Measurements from ENCODE around the gene LTBP1.

LTBP1 gene

DNA sequence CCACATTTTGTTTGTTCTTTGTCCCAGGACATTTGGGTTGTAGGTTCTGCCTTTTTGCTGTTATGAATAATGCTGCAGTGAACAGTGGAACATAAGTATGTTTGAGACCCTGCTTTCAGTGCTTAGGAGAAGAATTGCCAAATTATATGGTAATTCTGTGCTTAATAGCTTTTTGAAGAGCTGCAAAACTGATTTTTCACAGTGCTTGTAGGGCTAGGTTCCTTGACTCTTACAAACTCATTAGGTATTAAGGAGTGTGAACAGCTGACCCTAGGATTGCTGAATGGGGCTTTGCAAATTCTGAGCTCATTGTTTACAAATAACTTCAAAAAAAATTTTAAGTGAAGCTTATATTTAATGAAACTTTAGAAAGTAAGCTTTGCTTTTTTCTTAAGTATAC is 154.2 kb downstream of the LTBP1 start:
- no peak overlapping the region for H3K4me3 ChIP-seq
- no peaks in the 10 kb centered on the region for H3K27me3 ChIP-seq
- H3K4me1 ChIP-seq, result 0 out of 2 replicates have a peak, but pooled peaks cover 6% of the 10 kb centered on the region
- no peak for TF ChIP-seq Cebpa-rat (IDR thresholded peaks at IDR 0.05)
- H3K9ac ChIP-seq, result no peak overlapping the region
- no peaks in the 10 kb centered on the region for H3K36me3 ChIP-seq
- H3K27ac ChIP-seq, result no peak overlapping the region
- no peaks in the 10 kb centered on the region for H3K9me3 ChIP-seq
- no peak overlapping the region for H3K4me2 ChIP-seq
- H4K20me1 ChIP-seq, result no peaks in the 10 kb centered on the region

DNA sequence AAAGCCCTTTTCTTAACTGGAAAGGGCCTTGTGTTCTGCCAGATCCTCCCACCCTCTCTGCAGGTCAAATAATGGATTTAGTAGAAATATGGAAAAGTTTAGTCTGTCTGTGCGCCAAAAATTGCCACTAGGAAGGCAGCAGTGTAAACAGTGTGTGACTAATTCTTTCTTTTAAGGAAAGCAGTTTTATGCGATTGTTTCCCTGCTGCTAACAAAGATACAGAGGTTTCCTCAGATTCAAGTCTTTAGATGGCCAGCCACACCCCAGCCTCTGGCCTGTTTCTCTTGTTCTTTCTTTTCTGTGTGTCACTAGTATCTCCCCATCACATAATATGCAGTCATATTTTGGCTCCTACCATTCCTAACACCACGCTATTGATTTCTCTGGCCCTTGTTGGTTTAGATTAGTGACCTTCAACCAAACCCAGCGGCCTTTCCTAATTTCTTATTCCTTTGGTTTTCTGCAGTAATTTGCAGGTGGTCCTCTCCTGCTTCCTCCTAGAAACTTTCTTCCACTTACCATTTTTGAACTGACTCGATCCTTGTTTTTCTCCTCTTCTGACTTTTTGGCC is 157.4 kb downstream of the LTBP1 start:
- Histone ChIP-seq H3K36me3 (no peaks in the 10 kb centered on the region), H3K4me1 (0 out of 2 replicates have a peak, but pooled peaks cover 6% of the 10 kb centered on the region), H3K9me3 (no peaks in the 10 kb centered on the region), H4K20me1 (no peaks in the 10 kb centered on the region), H3K27ac (no peak overlapping the region), H3K9ac (no peak overlapping the region), H3K4me3 (no peak overlapping the region), H3K4me2 (no peak overlapping the region), H3K27me3 (no peaks in the 10 kb centered on the region)
- no peak for TF ChIP-seq Cebpa-rat (IDR thresholded peaks at IDR 0.05)

DNA sequence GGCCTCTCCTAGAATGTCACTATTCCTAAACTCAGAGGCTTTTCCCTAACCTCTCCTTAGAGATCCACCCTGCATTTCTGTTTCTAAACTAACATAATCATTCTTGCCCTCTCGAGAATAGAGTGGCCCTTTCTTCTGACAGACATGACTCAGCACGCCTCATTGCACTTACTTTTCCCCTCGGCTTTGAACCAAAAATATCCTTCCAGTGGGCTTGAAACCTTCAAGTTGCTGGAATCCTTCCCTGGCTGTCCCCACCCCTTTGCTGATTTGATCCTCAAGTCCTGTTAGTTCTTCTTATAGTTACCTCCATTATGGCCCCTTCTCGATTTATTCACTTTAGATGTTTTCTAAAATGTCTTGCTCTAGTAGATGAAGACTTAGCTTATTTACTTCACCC is 158.0 kb downstream of the LTBP1 start:
- TF ChIP-seq Cebpa-rat (IDR thresholded peaks at IDR 0.05), result no peak
- H3K27me3 ChIP-seq, result no peaks in the 10 kb centered on the region
- H3K9me3 ChIP-seq, result no peaks in the 10 kb centered on the region
- no peak overlapping the region for H3K4me3 ChIP-seq
- no peak overlapping the region for H3K4me2 ChIP-seq
- H4K20me1 ChIP-seq, result no peaks in the 10 kb centered on the region
- 0 out of 2 replicates have a peak, but pooled peaks cover 6% of the 10 kb centered on the region for H3K4me1 ChIP-seq
- H3K9ac ChIP-seq, result no peak overlapping the region
- H3K36me3 ChIP-seq, result no peaks in the 10 kb centered on the region
- H3K27ac ChIP-seq, result no peak overlapping the region

DNA sequence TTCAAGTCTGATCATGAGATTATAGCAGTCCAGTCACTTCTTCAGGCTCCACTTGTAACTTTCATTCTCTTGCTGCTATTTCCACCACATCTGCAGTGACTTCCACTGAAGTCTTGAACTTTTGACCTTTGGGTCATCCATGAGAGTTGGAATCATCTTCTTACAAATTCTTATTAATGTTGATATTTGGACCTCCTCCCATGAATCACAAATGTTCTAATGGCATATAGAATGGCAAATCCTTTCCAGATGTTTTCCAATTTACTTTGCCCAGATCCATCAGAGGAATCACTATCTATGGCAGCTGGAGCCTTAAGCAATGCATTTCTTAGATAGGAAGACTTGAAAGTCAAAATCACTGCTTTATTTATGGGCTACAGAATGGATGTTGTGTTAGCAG is 159.4 kb downstream of the LTBP1 start:
- TF ChIP-seq Cebpa-rat (IDR thresholded peaks at IDR 0.05), result no peak
- Histone ChIP-seq H3K36me3 (no peaks in the 10 kb centered on the region), H3K9ac (no peak overlapping the region), H3K27ac (no peak overlapping the region), H4K20me1 (no peaks in the 10 kb centered on the region), H3K4me2 (no peak overlapping the region), H3K4me3 (no peak overlapping the region), H3K9me3 (no peaks in the 10 kb centered on the region), H3K4me1 (0 out of 2 replicates have a peak, but pooled peaks cover 6% of the 10 kb centered on the region), H3K27me3 (no peaks in the 10 kb centered on the region; the same call in 1 of the 2 replicates)

DNA sequence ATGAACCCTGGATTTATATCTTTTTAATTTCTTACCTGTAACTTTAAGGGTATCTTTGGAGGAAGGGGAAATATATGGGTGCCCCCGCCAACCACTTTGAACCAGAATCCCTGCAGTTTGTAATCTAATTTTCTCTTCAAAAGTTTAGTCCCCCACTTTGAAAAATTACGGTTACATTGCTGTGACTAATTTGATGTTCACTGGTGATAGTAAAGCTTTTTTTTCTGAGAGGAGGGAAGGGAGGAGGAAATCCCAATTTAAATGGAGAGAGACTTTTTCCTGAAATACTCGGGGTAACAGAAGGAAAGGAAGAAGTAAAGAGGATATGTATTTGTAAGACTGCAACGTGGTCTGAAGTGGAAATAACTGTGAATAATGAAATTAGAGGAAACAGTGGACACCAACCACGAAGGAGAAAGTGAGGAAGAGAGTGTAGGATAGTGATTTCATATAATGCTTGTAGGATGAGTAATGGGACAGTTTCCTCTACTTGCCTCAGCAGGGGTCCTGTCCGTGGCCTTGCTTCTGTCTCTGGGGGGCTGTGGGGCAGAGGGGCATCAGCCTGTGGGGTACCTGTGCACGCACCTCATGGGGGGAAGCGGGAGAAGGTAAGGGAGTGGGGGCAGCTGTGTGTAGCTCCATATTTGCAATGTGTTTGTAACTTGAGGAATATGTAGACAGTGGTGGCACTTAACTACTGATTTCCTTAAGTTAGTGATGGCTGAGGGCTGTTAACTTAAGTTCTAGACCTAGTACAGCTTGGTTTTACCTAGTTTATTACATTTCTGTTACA is 161.1 kb downstream of the LTBP1 start:
- Histone ChIP-seq H3K27me3 (no peaks in the 10 kb centered on the region; the same call in 1 of the 2 replicates), H3K36me3 (no peaks in the 10 kb centered on the region), H3K27ac (no peak overlapping the region), H3K4me1 (0 out of 2 replicates have a peak, but pooled peaks cover 6% of the 10 kb centered on the region), H3K9me3 (no peaks in the 10 kb centered on the region), H3K4me3 (no peak overlapping the region), H4K20me1 (no peaks in the 10 kb centered on the region), H3K4me2 (no peak overlapping the region), H3K9ac (no peak overlapping the region)
- TF ChIP-seq Cebpa-rat (IDR thresholded peaks at IDR 0.05), result no peak

DNA sequence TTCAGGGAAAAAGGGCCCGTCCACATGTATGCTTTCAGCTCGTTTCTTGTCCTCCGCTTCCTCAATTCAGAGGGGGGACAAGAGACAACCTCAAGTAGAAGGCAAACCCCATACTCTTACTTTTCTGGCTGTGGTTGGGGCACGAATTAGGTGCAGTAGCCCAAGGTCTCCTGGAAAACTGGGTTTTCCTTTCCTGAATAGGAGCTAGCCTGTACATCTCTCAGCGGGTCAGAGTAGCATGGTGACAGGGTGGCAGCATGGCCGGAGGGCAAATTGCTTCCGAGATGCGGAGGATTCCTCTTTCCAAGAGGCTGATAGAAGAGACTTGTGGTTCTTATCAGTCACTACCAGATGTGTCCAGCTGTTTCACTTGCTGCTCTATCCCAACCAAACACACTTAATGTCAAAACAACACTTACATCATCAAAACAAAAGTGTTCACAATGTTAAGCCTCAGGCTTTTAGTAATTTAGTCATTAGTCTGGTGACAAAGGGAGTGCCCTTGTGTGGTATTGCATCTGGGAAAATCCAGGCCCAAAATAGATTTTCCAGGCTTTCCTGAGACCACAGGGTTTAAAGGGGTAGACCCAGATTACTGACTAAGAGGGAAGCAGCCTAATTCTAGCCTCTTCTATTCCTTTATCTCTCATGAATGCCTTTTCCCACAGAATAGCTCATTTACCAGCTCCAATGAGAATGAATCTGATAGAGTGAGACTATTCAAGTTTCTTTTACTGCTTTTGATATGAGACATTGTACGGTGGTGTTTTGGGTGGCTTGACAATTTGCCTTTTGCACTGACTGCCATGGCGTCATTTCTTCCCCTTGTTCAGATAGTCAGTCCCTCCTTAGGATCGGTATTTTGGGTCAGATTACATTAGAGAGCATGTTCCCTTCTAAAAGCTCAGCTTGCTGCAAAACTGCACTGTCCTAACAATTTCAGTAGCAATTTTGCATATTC is 162.0 kb downstream of the LTBP1 start:
- Histone ChIP-seq H3K4me3 (no peak overlapping the region), H3K36me3 (no peaks in the 10 kb centered on the region), H3K9me3 (no peaks in the 10 kb centered on the region), H3K9ac (no peak overlapping the region), H3K4me2 (no peak overlapping the region), H3K4me1 (0 out of 2 replicates have a peak, but pooled peaks cover 6% of the 10 kb centered on the region), H4K20me1 (no peaks in the 10 kb centered on the region), H3K27ac (no peak overlapping the region), H3K27me3 (no peaks in the 10 kb centered on the region; the same call in 1 of the 2 replicates)
- TF ChIP-seq Cebpa-rat (IDR thresholded peaks at IDR 0.05), result no peak

DNA sequence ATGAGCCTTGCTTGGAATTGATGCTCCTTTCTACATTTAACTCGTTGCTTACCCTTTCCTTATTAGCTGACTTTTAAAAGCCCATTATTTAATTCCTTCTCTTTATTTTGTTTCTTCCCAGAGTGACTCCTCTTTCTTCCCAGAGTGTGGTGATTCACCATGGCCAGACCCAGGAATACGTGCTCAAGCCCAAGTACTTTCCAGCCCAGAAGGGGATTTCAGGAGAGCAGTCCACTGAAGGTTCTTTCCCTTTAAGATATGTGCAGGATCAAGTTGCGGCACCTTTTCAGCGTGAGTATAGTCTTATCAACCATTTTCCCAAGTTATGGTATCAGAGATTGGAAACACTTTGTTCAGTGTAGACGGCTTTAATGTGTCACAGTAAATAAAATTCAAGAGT is 163.7 kb downstream of the LTBP1 start:
- Histone ChIP-seq H3K4me3 (no peak overlapping the region), H3K27ac (no peak overlapping the region), H4K20me1 (no peaks in the 10 kb centered on the region)

DNA sequence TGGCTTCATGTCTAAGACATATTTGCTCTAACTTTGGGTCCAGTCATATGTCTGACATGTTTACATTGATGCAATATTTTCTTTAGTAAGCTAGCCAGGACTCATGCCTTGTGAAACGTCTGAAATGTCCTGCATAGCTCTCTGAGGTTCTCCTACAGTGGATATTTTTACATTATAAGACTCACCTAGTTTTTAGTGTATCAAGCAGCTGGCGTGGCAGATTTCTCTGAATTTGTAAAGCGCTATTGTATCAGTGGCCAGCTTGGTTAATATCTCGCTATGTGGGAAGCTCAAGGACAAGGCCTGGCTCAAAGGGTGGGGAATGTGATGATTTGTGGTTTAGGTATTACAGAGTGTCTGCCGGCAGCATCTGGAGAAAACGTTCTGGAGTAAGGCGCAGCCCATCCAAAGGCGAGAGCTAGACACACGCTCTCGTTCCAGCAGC is 164.3 kb downstream of the LTBP1 start:
- no peak for TF ChIP-seq Cebpa-rat (IDR thresholded peaks at IDR 0.05)
- Histone ChIP-seq H3K36me3 (no peaks in the 10 kb centered on the region), H3K9ac (no peak overlapping the region)

More for the DNA sequence above, 163.7 kb downstream of the LTBP1 start:
- Histone ChIP-seq H3K27me3 (no peaks in the 10 kb centered on the region; the same call in 1 of the 2 replicates), H3K4me2 (no peak overlapping the region), H3K9ac (no peak overlapping the region), H3K36me3 (no peaks in the 10 kb centered on the region), H3K9me3 (no peaks in the 10 kb centered on the region), H3K4me1 (no peaks in the 10 kb centered on the region)
- no peak for TF ChIP-seq Cebpa-rat (IDR thresholded peaks at IDR 0.05)

DNA sequence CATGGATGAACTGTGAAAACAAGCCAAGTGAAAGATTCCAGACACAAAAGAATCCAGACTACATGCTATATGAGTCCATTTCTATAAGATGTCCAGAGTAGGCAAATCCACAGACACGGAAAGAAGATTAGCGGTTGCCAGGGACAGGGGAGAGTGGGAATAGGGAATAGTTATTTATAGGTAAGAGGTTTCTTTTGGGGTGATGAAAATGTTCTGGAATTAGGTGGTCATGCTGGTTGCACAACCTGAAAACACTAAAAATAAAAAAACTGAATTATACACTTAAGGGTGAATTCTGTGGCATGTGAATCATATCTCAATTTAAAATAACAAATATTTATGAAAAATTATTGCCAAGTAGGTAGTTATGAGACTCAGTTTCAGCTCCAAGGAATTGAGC is 168.4 kb downstream of the LTBP1 start:
- H3K9ac ChIP-seq, result no peak overlapping the region
- no peaks in the 10 kb centered on the region for H3K9me3 ChIP-seq
- H3K27me3 ChIP-seq, result no peaks in the 10 kb centered on the region; the same call in 1 of the 2 replicates
- H4K20me1 ChIP-seq, result no peaks in the 10 kb centered on the region
- no peak overlapping the region for H3K27ac ChIP-seq
- no peak overlapping the region for H3K4me3 ChIP-seq
- no peaks in the 10 kb centered on the region for H3K36me3 ChIP-seq
- no peak overlapping the region for H3K4me2 ChIP-seq
- TF ChIP-seq Cebpa-rat (IDR thresholded peaks at IDR 0.05), result no peak
- no peaks in the 10 kb centered on the region for H3K4me1 ChIP-seq

More for the DNA sequence above, 164.3 kb downstream of the LTBP1 start:
- no peaks in the 10 kb centered on the region for H4K20me1 ChIP-seq
- no peaks in the 10 kb centered on the region; the same call in 1 of the 2 replicates for H3K27me3 ChIP-seq
- H3K4me3 ChIP-seq, result no peak overlapping the region
- no peak overlapping the region for H3K4me2 ChIP-seq
- no peaks in the 10 kb centered on the region for H3K9me3 ChIP-seq
- no peak overlapping the region for H3K27ac ChIP-seq
- no peaks in the 10 kb centered on the region for H3K4me1 ChIP-seq

Data from BLaER1 (cell line).